Measurements from ENCODE around the gene JAZF1.

JAZF1 gene

DNA sequence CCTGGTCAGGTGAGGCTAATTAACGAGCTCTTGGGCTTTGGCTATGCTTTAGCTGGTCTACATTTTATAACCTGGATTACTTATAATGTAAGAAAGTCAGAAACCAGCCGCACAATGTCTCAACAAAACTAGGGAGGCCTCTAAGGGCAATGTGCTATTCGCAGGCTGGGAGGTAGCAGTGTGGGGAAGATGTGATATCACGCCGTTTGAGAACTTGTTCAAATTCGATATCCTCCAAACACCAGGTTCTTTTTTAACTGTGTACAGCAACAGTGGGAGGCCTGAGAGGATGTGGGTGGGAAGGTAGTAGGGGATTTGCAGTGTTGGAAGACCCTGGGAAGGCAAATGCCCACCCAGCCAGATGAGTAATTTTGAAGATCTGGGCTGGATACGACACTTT is 184.5 kb downstream of the JAZF1 start:
- no peaks in the 10 kb centered on the region for H3K36me3 ChIP-seq (ENCODE audit: low read length)
- H3K9ac ChIP-seq (ENCODE audit: low read length), result no peak overlapping the region
- H3K79me2 ChIP-seq (ENCODE audit: insufficient read depth, low read length), result no peaks in the 10 kb centered on the region
- H3K27ac ChIP-seq (ENCODE audit: low read depth, low read length), result no peak overlapping the region
- TF ChIP-seq, protein P1, sequence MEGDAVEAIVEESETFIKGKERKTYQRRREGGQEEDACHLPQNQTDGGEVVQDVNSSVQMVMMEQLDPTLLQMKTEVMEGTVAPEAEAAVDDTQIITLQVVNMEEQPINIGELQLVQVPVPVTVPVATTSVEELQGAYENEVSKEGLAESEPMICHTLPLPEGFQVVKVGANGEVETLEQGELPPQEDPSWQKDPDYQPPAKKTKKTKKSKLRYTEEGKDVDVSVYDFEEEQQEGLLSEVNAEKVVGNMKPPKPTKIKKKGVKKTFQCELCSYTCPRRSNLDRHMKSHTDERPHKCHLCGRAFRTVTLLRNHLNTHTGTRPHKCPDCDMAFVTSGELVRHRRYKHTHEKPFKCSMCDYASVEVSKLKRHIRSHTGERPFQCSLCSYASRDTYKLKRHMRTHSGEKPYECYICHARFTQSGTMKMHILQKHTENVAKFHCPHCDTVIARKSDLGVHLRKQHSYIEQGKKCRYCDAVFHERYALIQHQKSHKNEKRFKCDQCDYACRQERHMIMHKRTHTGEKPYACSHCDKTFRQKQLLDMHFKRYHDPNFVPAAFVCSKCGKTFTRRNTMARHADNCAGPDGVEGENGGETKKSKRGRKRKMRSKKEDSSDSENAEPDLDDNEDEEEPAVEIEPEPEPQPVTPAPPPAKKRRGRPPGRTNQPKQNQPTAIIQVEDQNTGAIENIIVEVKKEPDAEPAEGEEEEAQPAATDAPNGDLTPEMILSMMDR (IDR thresholded peaks at IDR 0.05; ENCODE audit: insufficient read depth, low read length, poor library complexity, severe bottlenecking), result no peak
- no peak for TF ChIP-seq EZH2phosphoT487 (conservative IDR thresholded peaks at IDR 0.05; ENCODE audit: low read length)
- H3K4me2 ChIP-seq (ENCODE audit: low read depth, low read length, poor library complexity, severe bottlenecking), result no peak overlapping the region
- H3F3A ChIP-seq (ENCODE audit: insufficient read depth), result no peaks in the 10 kb centered on the region
- no peak overlapping the region for H2AFZ ChIP-seq (ENCODE audit: low read depth, low read length, severe bottlenecking)
- H3K27me3 ChIP-seq (ENCODE audit: low read length), result no peaks in the 10 kb centered on the region
- H4K20me1 ChIP-seq (ENCODE audit: low read depth, low read length), result no peaks in the 10 kb centered on the region; the same call in 1 of the 2 replicates
- no peaks in the 10 kb centered on the region for H3K9me3 ChIP-seq (ENCODE audit: insufficient read depth, low read length)
- no peaks in the 10 kb centered on the region for H3K9me2 ChIP-seq (replicated peaks; ENCODE audit: insufficient read depth, low read length)
- H3K4me3 ChIP-seq (ENCODE audit: insufficient read depth, low read length, poor library complexity, severe bottlenecking), result no peak overlapping the region

DNA sequence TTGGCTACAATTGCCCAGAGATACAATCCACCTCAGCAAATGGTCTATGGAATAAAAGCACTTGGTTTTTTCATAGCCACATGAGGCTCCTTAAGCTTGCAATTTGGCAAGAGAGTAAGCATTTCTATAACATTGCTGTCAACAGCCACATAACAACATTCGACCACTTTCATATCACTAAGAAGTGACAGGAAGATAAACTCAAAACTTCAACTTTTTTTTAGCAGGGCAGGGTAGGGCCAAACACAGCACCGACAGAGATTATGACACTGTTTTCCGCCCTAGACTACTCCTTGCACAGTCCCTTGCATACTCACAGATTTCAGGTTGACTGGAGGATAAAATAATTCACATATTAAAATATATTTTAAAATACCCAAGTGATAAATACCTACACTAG is 185.4 kb downstream of the JAZF1 start:
- no peak overlapping the region for H2AFZ ChIP-seq (ENCODE audit: low read depth, low read length, severe bottlenecking)
- no peak overlapping the region for H3K4me2 ChIP-seq (ENCODE audit: low read depth, low read length, poor library complexity, severe bottlenecking)
- 0 out of 2 replicates have a peak, but pooled peaks cover 4% of the 10 kb centered on the region for H3F3A ChIP-seq (ENCODE audit: insufficient read depth)
- H3K36me3 ChIP-seq (ENCODE audit: low read length), result no peaks in the 10 kb centered on the region
- no peaks in the 10 kb centered on the region for H3K9me3 ChIP-seq (ENCODE audit: insufficient read depth, low read length)
- TF ChIP-seq, protein P1 (IDR thresholded peaks at IDR 0.05; ENCODE audit: insufficient read depth, low read length, poor library complexity, severe bottlenecking), result no peak
- TF ChIP-seq EZH2phosphoT487 (conservative IDR thresholded peaks at IDR 0.05; ENCODE audit: low read length), result no peak
- no peak overlapping the region for H3K27ac ChIP-seq (ENCODE audit: low read depth, low read length)
- no peaks in the 10 kb centered on the region for H3K27me3 ChIP-seq (ENCODE audit: low read length)
- no peak overlapping the region for H3K9ac ChIP-seq (ENCODE audit: low read length)
- H3K79me2 ChIP-seq (ENCODE audit: insufficient read depth, low read length), result no peaks in the 10 kb centered on the region
- H3K4me3 ChIP-seq (ENCODE audit: insufficient read depth, low read length, poor library complexity, severe bottlenecking), result no peak overlapping the region
- no peaks in the 10 kb centered on the region for H3K9me2 ChIP-seq (replicated peaks; ENCODE audit: insufficient read depth, low read length)
- H4K20me1 ChIP-seq (ENCODE audit: low read depth, low read length), result no peaks in the 10 kb centered on the region; the same call in 1 of the 2 replicates

DNA sequence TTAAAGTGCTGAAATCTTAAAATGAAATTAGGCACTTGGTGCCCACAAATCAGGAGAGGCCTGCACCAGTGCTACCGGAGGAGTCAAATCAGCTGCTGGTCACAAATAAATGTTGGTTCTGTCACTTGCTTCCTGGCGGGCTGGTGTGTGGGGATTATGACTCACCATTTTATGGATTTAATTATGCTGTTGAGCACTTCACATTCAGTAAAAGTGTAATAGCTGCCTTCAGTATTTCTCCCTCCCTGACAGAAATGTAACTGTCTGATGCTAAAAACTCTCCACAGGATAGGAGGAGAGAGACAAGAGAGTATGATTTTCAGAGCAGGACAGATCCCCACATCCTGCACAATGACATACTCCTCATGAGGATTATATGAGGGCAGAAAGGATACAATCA is 186.0 kb downstream of the JAZF1 start:
- TF ChIP-seq, protein P1 (IDR thresholded peaks at IDR 0.05; ENCODE audit: insufficient read depth, low read length, poor library complexity, severe bottlenecking), result no peak
- TF ChIP-seq EZH2phosphoT487 (conservative IDR thresholded peaks at IDR 0.05; ENCODE audit: low read length), result no peak
- no peaks in the 10 kb centered on the region for H3K79me2 ChIP-seq (ENCODE audit: insufficient read depth, low read length)
- H3K4me2 ChIP-seq (ENCODE audit: low read depth, low read length, poor library complexity, severe bottlenecking), result no peak overlapping the region
- H3K9me3 ChIP-seq (ENCODE audit: insufficient read depth, low read length), result no peaks in the 10 kb centered on the region
- H3K4me3 ChIP-seq (ENCODE audit: insufficient read depth, low read length, poor library complexity, severe bottlenecking), result no peak overlapping the region
- no peaks in the 10 kb centered on the region for H3K27me3 ChIP-seq (ENCODE audit: low read length)
- no peak overlapping the region for H2AFZ ChIP-seq (ENCODE audit: low read depth, low read length, severe bottlenecking)
- H3K36me3 ChIP-seq (ENCODE audit: low read length), result no peaks in the 10 kb centered on the region
- H3K27ac ChIP-seq (ENCODE audit: low read depth, low read length), result no peak overlapping the region
- H3F3A ChIP-seq (ENCODE audit: insufficient read depth), result 0 out of 2 replicates have a peak, but pooled peaks cover 4% of the 10 kb centered on the region
- H4K20me1 ChIP-seq (ENCODE audit: low read depth, low read length), result no peaks in the 10 kb centered on the region; the same call in 1 of the 2 replicates
- H3K9ac ChIP-seq (ENCODE audit: low read length), result no peak overlapping the region
- H3K9me2 ChIP-seq (replicated peaks; ENCODE audit: insufficient read depth, low read length), result no peaks in the 10 kb centered on the region

Measured in SU-DHL-6 (cell line).